Measurements from ENCODE around the gene LMAN2. TPM values are rescaled to one million over a fixed set of nuclear protein-coding genes. Genes with fewer than 3 reads are reported as not detected.
"Not testable (repeated sequence)": the region's sequence is repeated elsewhere in the genome, so short reads cannot be mapped to it uniquely, and the experiment has no call there.

Gene LMAN2
- total RNA-seq, 4 donors from 2014 or later = 309 to 465 (median 383) TPM

DNA sequence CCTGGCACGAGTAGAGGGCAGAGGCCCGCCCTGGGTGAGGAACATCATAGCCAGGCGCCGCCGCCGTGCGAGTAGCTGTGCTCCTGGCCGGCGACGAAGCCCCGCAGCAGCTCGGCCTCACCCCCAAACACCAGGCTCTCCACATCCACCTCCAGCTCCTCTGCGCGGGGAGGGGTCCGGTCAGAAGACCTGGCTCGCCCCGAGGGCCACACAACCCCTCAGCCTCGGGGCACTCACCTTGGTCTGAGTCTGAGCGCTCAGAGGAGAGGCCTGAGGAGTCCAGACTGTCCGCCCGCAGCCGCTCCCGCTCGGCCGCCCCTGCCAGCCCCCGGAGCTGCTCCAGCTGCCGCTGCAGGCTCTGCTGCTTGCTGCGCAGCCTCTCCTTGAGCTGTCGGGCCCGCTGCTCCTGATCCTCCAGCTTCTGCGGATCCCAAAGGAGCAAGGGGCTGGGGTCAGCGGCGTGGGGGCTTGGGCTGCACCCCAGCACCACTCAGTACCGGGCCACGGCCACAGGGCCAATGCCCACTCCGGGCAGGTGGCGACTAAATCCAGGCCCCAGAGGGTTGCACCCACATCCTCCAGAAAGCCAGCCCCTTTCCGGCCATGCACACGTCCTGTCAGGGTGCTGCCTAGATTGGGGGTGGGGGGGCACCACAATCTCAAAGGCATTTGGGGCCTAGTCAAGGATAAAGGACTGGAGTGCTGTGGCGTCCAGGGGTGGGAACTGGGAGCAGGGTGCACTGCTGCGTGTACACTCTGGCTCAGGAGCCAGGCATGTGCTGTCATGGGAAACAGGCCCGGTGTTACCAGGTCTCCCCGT lies 43.7 kb downstream of the LMAN2 start:
- Histone ChIP-seq H3K27me3 (no peaks in the 10 kb centered on the region), H3K27ac (no peak overlapping the region), H3K4me1 (peaks cover 27 to 32% of the 10 kb centered on the region in 2 donors), H3K9me3 (no peaks in the 10 kb centered on the region), H3K4me3 (replicated peaks in 1 of 3) (no peak overlapping the region), H3K36me3 (peaks cover 7 to 16% of the 10 kb centered on the region in 2 donors)
- DNase-seq = no peak
- TF ChIP-seq, protein P1, sequence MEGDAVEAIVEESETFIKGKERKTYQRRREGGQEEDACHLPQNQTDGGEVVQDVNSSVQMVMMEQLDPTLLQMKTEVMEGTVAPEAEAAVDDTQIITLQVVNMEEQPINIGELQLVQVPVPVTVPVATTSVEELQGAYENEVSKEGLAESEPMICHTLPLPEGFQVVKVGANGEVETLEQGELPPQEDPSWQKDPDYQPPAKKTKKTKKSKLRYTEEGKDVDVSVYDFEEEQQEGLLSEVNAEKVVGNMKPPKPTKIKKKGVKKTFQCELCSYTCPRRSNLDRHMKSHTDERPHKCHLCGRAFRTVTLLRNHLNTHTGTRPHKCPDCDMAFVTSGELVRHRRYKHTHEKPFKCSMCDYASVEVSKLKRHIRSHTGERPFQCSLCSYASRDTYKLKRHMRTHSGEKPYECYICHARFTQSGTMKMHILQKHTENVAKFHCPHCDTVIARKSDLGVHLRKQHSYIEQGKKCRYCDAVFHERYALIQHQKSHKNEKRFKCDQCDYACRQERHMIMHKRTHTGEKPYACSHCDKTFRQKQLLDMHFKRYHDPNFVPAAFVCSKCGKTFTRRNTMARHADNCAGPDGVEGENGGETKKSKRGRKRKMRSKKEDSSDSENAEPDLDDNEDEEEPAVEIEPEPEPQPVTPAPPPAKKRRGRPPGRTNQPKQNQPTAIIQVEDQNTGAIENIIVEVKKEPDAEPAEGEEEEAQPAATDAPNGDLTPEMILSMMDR (IDR thresholded peaks at IDR 0.05) = no peak
- TF ChIP-seq POLR2A (IDR thresholded peaks at IDR 0.05) = no peak
- WGBS, 2 donors = 83 to 91% methylated on average over 6 to 11 of the region's 43 CpGs
- intact Hi-C loops (cut with DNase I) = loop anchor here (5.0 kb wide), 1 partner anchor 195 kb away; no protein-coding TSS in a partner anchor

- H3K4me1 ChIP-seq = peaks cover 31 to 35% of the 10 kb centered on the region in 2 donors
- H3K9me3 ChIP-seq = no peaks in the 10 kb centered on the region
- intact Hi-C loops (cut with DNase I) = loop anchor here (5.0 kb wide), 1 partner anchor 195 kb away; no protein-coding TSS in a partner anchor
- no peak overlapping the region for H3K27ac ChIP-seq
- peaks cover 7 to 16% of the 10 kb centered on the region in 2 donors for H3K36me3 ChIP-seq
- H3K4me3 ChIP-seq (replicated peaks in 1 of 3) = no peak overlapping the region
- 76 to 78% methylated on average over 13 to 15 of the region's 15 CpGs for WGBS, 2 donors
- no peaks in the 10 kb centered on the region for H3K27me3 ChIP-seq
- no peak for DNase-seq
- no peak for TF ChIP-seq POLR2A (IDR thresholded peaks at IDR 0.05)
- TF ChIP-seq, protein P1 (IDR thresholded peaks at IDR 0.05) = no peak
These were observed 44.6 kb downstream of the LMAN2 start for GRCh38 chr5:177306674-177307543.

DNA sequence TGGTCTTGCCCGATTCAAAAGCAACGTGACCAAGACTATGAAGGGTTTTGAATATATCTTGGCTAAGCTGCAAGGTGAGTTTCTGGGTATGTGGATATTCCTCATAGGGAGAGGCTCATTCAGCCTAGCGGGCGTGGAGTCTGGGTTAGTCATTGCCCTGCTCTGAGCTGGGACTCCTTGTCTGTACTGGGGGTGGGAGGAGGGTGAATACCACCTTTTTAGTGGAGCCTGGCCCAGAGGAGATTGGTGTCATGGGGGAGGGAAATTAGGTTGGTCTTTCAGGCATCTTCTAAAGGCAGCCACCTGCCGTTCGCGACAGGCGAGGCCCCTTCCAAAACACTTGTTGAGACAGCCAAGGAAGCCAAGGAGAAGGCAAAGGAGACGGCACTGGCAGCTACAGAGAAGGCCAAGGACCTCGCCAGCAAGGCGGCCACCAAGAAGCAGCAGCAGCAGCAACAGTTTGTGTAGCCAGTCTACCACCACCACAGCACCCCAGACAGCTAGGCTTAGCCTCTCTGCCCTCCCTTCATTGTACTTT lies 45.3 kb downstream of the LMAN2 start:
- 87 to 94% methylated on average over 9 to 11 of the region's 11 CpGs for WGBS, 2 donors
- not testable (repeated sequence) for H3K27ac ChIP-seq

GRCh38 chr5:177304392-177305119 lies 46.9 kb downstream of the LMAN2 start:
- Histone ChIP-seq H3K4me3 (replicated peaks in 1 of 3) (peak overlapping the region; percentile 9 to 90 (median 87)), H3K4me1 (peaks cover 35 to 45% of the 10 kb centered on the region in 2 donors), H3K27me3 (no peaks in the 10 kb centered on the region), H3K36me3 (peaks cover 7 to 16% of the 10 kb centered on the region in 2 donors), H3K9me3 (no peaks in the 10 kb centered on the region), H3K27ac (peak overlapping the region in 2 of 3 donors; percentile 61 to 75)
- no peak for TF ChIP-seq POLR2A (IDR thresholded peaks at IDR 0.05)
- TF ChIP-seq, protein P1 (IDR thresholded peaks at IDR 0.05) = no peak
- no peak for DNase-seq
- intact Hi-C loops (cut with DNase I) = loop anchor here (5.0 kb wide), 1 partner anchor 192 kb away; no protein-coding TSS in a partner anchor
- WGBS, 2 donors = 46 to 55% methylated on average over 13 to 15 of the region's 19 CpGs

More for the DNA sequence above, 45.3 kb downstream of the LMAN2 start:
- Histone ChIP-seq H3K36me3 (peaks cover 7 to 16% of the 10 kb centered on the region in 2 donors), H3K4me1 (peaks cover 30 to 36% of the 10 kb centered on the region in 2 donors)
- DNase-seq; H3K27me3 ChIP-seq; H3K4me3 ChIP-seq (replicated peaks in 1 of 3); H3K9me3 ChIP-seq: not testable (repeated sequence)
- intact Hi-C loops (cut with DNase I) = loop anchor here (5.0 kb wide), 1 partner anchor 194 kb away; no protein-coding TSS in a partner anchor
